ENCODE data around the gene FAF1.

GRCh38 chr1:50419907-50420677 is 540.0 kb downstream of the FAF1 start:
- TF ChIP-seq CTCF (IDR thresholded peaks at IDR 0.05; ENCODE audit: low read depth, low read length, poor library complexity, severe bottlenecking) (no peak), EZH2phosphoT487 (IDR thresholded peaks at IDR 0.05; ENCODE audit: borderline replicate concordance, low read length) (no peak)

All from DOHH2 (cell line).